ENCODE results near the gene EIF4EBP2.

DNA sequence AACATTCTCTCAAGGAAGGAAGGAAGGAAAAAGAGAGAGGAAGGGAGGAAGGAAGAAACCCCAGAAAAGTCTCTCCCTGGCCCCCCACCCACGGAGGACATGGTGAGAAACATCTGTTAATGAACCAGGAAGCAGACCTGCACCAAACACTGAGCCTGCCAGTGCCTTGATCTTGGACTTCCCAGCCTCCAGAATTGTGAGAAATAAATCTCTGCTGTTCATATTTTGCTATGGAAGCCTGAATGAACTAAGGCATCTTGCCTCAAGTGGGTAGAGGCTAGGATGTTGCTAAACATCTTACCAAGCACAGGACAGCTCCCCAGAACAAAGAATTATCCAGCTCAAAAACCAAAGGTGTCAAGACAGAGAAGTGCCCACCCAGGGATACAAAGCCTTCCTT lies 40.7 kb upstream of the EIF4EBP2 start:
- no peak for TF ChIP-seq CTCF (IDR thresholded peaks at IDR 0.05)
- TF ChIP-seq ETV6 (CRISPR knock-in tag; IDR thresholded peaks at IDR 0.05), result no peak
